Upper lobe of left lung (tissue), 6 donors: Measurements from ENCODE around the gene NOX5. TPM values are rescaled to one million over a fixed set of nuclear protein-coding genes. Genes with fewer than 3 reads are reported as not detected.

Source experiments
- ATAC-seq, 2 donors: fragments of 200-7000 bp; cut with Tn5 transposase; one replicate each; pipeline ENCODE4 v1.9.1; 2022; ENCODE audit warnings: mild to moderate bottlenecking in 2 of 2, moderate library complexity in 2 of 2; ENCODE audit not compliant: low FRiP score in 2 of 2
- DNase-seq, 2 donors: peaks; one replicate each; pipeline ENCODE4 v3.0.0-alpha.2; 2019 to 2020
- H3K27ac ChIP-seq, 4 donors: fragments of 200-600 bp; sonication (generic); one replicate each; pipeline ENCODE4 v1.5.1; 2016 to 2019
- H3K27me3 ChIP-seq, 4 donors: fragments of 200-600 bp; sonication (generic); one replicate each; pipeline ENCODE4 v1.5.1; 2017 to 2019
- H3K36me3 ChIP-seq, 4 donors: fragments of 200-600 bp; sonication (generic); one replicate each; pipeline ENCODE4 v1.5.1; 2016 to 2019
- H3K4me1 ChIP-seq, 4 donors: fragments of 200-600 bp; sonication (generic); one replicate each; pipeline ENCODE4 v1.5.1; 2018 to 2019
- H3K4me3 ChIP-seq, 4 donors: fragments of 200-600 bp; sonication (generic); one replicate each; pipeline ENCODE4 v1.5.1; 2017 to 2019; ENCODE audit warnings: mild to moderate bottlenecking in 2 of 4, moderate library complexity in 1 of 4
- H3K9me3 ChIP-seq, 4 donors: fragments of 200-600 bp; sonication (generic); one replicate each; pipeline ENCODE4 v1.5.1; 2018 to 2019
- CTCF ChIP-seq, 6 experiments: fragments of 450-650 bp in 4 of 6; fragments of 200-600 bp in 2 of 6; sonication (generic) in 2 of 6; IDR thresholded peaks; one replicate each; pipeline ENCODE4 v1.5.1; 2016 to 2019; ENCODE audit warnings: antibody characterized with exemption in 6 of 6
- EP300 ChIP-seq, 4 donors: sonication (generic); formaldehyde crosslinking; IDR thresholded peaks; one replicate each; pipeline ENCODE4 v1.5.1; 2017; ENCODE audit warnings: antibody characterized with exemption in 4 of 4, control low read depth in 2 of 4
- POLR2A ChIP-seq, 4 donors: fragments of 450-650 bp; IDR thresholded peaks; one replicate each; pipeline ENCODE4 v1.5.1; 2016 to 2017; ENCODE audit warnings: antibody characterized with exemption in 4 of 4, mild to moderate bottlenecking in 2 of 4
- POLR2AphosphoS5 ChIP-seq, 2 donors: sonication (generic); formaldehyde crosslinking; IDR thresholded peaks; one replicate each; pipeline ENCODE4 v1.5.1; 2017; ENCODE audit warnings: antibody characterized with exemption in 2 of 2
- WGBS, 2 donors: methylation state at CpG; one replicate each; pipeline ENCODE4 v1.1.5; 2017 to 2018; 5-methylcytosine and 5-hydroxymethylcytosine counted together
- total RNA-seq, 6 donors: library from RNA; depleted of rRNA in 4 of 6; stranded (reverse); fragments of >200 nt in 4 of 6; gene quantifications; one replicate each; pipeline versions ENCODE4 v1.1.0 to v1.2.1, GENCODE V29; 2016 to 2021
- donor health status: DM: no; HTN: no; CAD: no; lungs with moderate emphysema.
- donor health status: DM: no; HTN: yes; CAD: no; lungs with severe emphysema.

Gene NOX5
- total RNA-seq, 6 donors from 2014 or later, result 0.20 to 5.7 (median 1.4) TPM; not detected in 2

GRCh38 chr15:68990992-68991500 is 23.4 kb upstream of the NOX5 start:
- H3K9me3 ChIP-seq, result no peaks in the 10 kb centered on the region
- TF ChIP-seq EP300 (IDR thresholded peaks at IDR 0.05), result no peak
- TF ChIP-seq POLR2AphosphoS5 (IDR thresholded peaks at IDR 0.05), result no peak
- TF ChIP-seq CTCF (IDR thresholded peaks at IDR 0.05), result no peak
- no peak for TF ChIP-seq POLR2A (IDR thresholded peaks at IDR 0.05)
- H3K4me3 ChIP-seq, result no peak overlapping the region
- no peaks in the 10 kb centered on the region for H3K36me3 ChIP-seq
- peaks cover 0 to 9% (median 0%) of the 10 kb centered on the region in 4 donors for H3K4me1 ChIP-seq
- WGBS, 2 donors, result 71 to 96% methylated on average over 5 of the region's 5 CpGs
- no peaks in the 10 kb centered on the region for H3K27me3 ChIP-seq
- ATAC-seq (peak in 1 of 2 donors; percentile 28), DNase-seq (no peak)
- H3K27ac ChIP-seq, result no peak overlapping the region

GRCh38 chr15:68991723-68992122 is 22.8 kb upstream of the NOX5 start:
- ATAC-seq, result no peak
- 85 to 88% methylated on average over 4 of the region's 4 CpGs for WGBS, 2 donors
- TF ChIP-seq CTCF (IDR thresholded peaks at IDR 0.05) (no peak), POLR2A (IDR thresholded peaks at IDR 0.05) (no peak), EP300 (IDR thresholded peaks at IDR 0.05) (no peak), POLR2AphosphoS5 (IDR thresholded peaks at IDR 0.05) (no peak)

GRCh38 chr15:68992696-68993095 is 21.8 kb upstream of the NOX5 start:
- DNase-seq (no peak), ATAC-seq (no peak)
- no peaks in the 10 kb centered on the region for H3K27me3 ChIP-seq
- no peaks in the 10 kb centered on the region for H3K9me3 ChIP-seq
- no peaks in the 10 kb centered on the region for H3K36me3 ChIP-seq
- TF ChIP-seq CTCF (IDR thresholded peaks at IDR 0.05) (no peak), POLR2A (IDR thresholded peaks at IDR 0.05) (no peak), POLR2AphosphoS5 (IDR thresholded peaks at IDR 0.05) (no peak), EP300 (IDR thresholded peaks at IDR 0.05) (no peak)
- H3K4me3 ChIP-seq, result no peak overlapping the region
- WGBS, 2 donors, result 91 to 97% methylated on average over 3 to 5 of the region's 6 CpGs
- H3K27ac ChIP-seq, result no peak overlapping the region
- H3K4me1 ChIP-seq, result peaks cover 0 to 9% (median 0%) of the 10 kb centered on the region in 4 donors

More at GRCh38 chr15:68991723-68992122, 22.8 kb upstream of the NOX5 start:
- no peak overlapping the region for H3K27ac ChIP-seq
- no peak overlapping the region for H3K4me3 ChIP-seq
- H3K36me3 ChIP-seq, result no peaks in the 10 kb centered on the region
- H3K4me1 ChIP-seq, result peaks cover 0 to 9% (median 0%) of the 10 kb centered on the region in 4 donors
- no peaks in the 10 kb centered on the region for H3K27me3 ChIP-seq
- peak in 1 of 2 donors; percentile 2 for DNase-seq
- no peaks in the 10 kb centered on the region for H3K9me3 ChIP-seq

- Histone ChIP-seq H3K36me3 (no peaks in the 10 kb centered on the region), H3K4me1 (peaks cover 0 to 9% (median 0%) of the 10 kb centered on the region in 4 donors), H3K27me3 (no peaks in the 10 kb centered on the region), H3K9me3 (no peaks in the 10 kb centered on the region), H3K27ac (no peak overlapping the region), H3K4me3 (no peak overlapping the region)
- WGBS, 2 donors, result 90 to 96% methylated on average over 6 of the region's 6 CpGs
- TF ChIP-seq POLR2A (IDR thresholded peaks at IDR 0.05) (no peak), POLR2AphosphoS5 (IDR thresholded peaks at IDR 0.05) (no peak), CTCF (IDR thresholded peaks at IDR 0.05) (no peak), EP300 (IDR thresholded peaks at IDR 0.05) (no peak)
- no peak for ATAC-seq
- no peak for DNase-seq
These were observed 21.2 kb upstream of the NOX5 start for GRCh38 chr15:68993276-68993675.

GRCh38 chr15:68994149-68994548 is 20.3 kb upstream of the NOX5 start:
- WGBS, 2 donors, result 86 to 92% methylated on average over 2 of the region's 2 CpGs
- TF ChIP-seq POLR2AphosphoS5 (IDR thresholded peaks at IDR 0.05) (no peak), CTCF (IDR thresholded peaks at IDR 0.05) (no peak)
- ATAC-seq (no peak), DNase-seq (no peak)
- Histone ChIP-seq H3K27ac (no peak overlapping the region), H3K27me3 (no peaks in the 10 kb centered on the region), H3K4me1 (peaks cover 0 to 9% (median 0%) of the 10 kb centered on the region in 4 donors), H3K36me3 (no peaks in the 10 kb centered on the region), H3K4me3 (no peak overlapping the region), H3K9me3 (no peaks in the 10 kb centered on the region)
